ENCODE measurements around the gene EFS. TPM values are rescaled to one million over a fixed set of nuclear protein-coding genes. Genes with fewer than 3 reads are reported as not detected.

Gene EFS
- total and polyA plus RNA-seq, 3 donors from 2014 or later, result 7.6 to 10.5 (median 10.3) TPM

DNA sequence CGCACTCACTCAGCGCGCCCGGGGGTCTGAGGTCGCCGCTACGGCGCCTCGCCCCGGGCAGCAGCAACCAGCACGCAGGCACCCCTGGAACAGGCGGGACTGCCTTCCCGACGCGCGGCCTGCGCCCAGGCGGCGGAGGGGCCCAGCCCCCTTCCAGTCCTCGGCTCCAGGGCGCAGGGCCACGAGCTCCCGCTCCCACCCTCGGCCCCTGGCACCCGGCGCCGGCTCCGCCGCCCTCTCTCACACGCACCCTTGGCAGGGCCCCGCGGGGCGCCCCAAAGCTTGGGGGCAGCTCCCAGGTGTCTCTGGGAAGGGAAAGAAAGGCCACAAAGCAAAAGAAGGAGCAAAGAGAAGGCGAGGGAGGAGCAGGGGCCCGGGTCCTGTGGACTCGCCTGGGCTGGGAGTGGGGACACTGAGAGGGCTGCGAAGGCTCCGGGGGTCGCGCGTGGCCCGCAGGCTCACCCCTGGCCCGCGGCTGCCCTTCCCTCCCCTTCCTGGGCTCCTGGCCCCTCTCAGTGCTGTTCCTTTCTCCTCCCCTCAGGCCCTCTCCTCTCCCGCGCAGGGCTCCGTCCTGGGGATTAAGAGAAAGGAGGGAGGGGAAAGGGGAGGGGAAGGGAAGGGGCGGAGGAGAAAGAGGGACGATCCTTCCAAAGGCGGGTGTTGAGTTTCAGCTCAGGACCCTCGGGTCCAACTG, 907 bp upstream of the EFS start:
- Histone ChIP-seq H3K9me3 (no peaks in the 10 kb centered on the region), H3K27me3 (no peaks in the 10 kb centered on the region), H3K4me1 (peaks cover 9% of the 10 kb centered on the region), H3K4me3 (peak overlapping the region; percentile 60 to 70), H3K36me3 (ENCODE audit: low read depth, missing control alignments) (no peaks in the 10 kb centered on the region), H3K27ac (peak overlapping the region; percentile 94 to 95)
- peak; percentile 67 for DNase-seq
- WGBS, 2 donors, result 2 to 4% methylated on average over 15 to 45 of the region's 51 CpGs
- intact Hi-C loops (cut with DNase I; ENCODE audit: low total_unique reads), result no loop called here
- no peak for TF ChIP-seq POLR2A (IDR thresholded peaks at IDR 0.05)

DNA sequence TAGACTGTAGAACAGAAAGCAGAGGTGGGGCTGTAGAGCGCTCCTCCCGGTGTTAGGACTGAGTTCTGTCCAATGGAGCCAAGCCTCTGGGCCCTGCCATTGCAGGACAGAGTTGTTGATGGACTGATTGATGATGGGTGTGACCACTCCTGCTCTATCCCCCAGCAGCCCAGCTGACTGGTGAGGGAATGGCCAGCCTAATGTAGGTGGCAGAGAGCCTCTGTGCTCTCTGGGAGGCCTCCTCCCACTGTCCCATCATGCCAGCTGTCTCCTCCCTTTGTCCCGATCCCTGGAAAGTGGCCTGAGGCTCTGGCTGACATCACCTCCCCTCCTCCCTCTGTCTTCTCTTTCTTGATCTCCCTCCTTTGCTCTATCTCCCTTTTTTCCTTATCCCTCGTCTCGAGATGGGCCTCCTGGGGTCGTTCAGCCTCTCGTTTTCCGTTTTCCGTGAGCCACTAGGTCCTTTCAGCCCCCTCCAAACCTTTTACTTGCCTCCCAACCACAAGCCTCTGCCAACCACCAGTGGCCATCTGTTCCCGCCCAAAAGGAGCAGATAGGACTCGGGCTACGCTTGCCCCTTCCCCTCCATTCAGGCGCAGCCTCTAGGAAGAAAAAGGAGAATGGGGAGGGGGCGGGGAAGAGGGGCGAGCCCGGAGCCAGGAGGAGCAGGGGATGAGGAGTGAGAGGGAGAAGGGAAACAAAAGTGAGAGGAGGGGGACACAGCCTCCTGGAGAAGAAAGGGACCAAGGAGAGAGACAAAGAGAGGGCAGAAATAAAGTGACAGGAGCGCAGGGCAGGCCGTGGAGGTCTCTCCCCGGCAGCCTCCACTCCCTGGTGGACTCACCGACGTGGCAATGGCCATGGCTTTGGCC, 572 bp downstream of the EFS start:
- TF ChIP-seq POLR2A (IDR thresholded peaks at IDR 0.05), result no peak
- TF ChIP-seq, protein P1, sequence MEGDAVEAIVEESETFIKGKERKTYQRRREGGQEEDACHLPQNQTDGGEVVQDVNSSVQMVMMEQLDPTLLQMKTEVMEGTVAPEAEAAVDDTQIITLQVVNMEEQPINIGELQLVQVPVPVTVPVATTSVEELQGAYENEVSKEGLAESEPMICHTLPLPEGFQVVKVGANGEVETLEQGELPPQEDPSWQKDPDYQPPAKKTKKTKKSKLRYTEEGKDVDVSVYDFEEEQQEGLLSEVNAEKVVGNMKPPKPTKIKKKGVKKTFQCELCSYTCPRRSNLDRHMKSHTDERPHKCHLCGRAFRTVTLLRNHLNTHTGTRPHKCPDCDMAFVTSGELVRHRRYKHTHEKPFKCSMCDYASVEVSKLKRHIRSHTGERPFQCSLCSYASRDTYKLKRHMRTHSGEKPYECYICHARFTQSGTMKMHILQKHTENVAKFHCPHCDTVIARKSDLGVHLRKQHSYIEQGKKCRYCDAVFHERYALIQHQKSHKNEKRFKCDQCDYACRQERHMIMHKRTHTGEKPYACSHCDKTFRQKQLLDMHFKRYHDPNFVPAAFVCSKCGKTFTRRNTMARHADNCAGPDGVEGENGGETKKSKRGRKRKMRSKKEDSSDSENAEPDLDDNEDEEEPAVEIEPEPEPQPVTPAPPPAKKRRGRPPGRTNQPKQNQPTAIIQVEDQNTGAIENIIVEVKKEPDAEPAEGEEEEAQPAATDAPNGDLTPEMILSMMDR (IDR thresholded peaks at IDR 0.05), result no peak
- Histone ChIP-seq H3K36me3 (ENCODE audit: low read depth, missing control alignments) (no peaks in the 10 kb centered on the region), H3K9me3 (no peaks in the 10 kb centered on the region), H3K27me3 (no peaks in the 10 kb centered on the region), H3K4me1 (peaks cover 9% of the 10 kb centered on the region), H3K4me3 (peak overlapping the region; percentile 60 to 70), H3K27ac (peak overlapping the region; percentile 94 to 95)
- intact Hi-C loops (cut with DNase I; ENCODE audit: low total_unique reads), result no loop called here
- 17 to 19% methylated on average over 21 of the region's 21 CpGs for WGBS, 2 donors
- DNase-seq, result no peak

DNA sequence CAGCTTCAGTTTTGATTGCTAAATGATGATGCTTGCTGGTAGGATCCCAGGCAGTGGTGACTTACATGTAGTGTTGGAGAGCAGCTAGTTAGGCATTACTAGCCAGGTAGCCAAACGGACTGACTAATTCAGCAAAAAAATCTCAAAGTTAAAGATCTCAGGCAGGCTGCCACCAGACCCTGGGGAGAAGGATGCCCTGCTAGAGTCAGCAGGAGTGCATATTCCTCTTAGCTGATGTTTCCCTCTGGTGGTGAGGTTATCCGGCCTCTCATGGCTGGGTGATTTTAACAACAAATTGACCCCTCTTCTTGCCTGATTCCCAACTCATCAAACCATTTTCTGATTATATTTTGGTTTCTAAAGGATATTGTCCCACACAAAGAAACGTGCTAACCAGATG, 2.8 kb downstream of the EFS start:
- no peak overlapping the region for H3K4me3 ChIP-seq
- TF ChIP-seq POLR2A (IDR thresholded peaks at IDR 0.05), result no peak
- TF ChIP-seq, protein P1 (IDR thresholded peaks at IDR 0.05), result no peak
- no peak overlapping the region for H3K27ac ChIP-seq
- no peaks in the 10 kb centered on the region for H3K9me3 ChIP-seq
- H3K27me3 ChIP-seq, result no peaks in the 10 kb centered on the region
- no peak for DNase-seq
- intact Hi-C loops (cut with DNase I; ENCODE audit: low total_unique reads), result no loop called here
- no peaks in the 10 kb centered on the region for H3K36me3 ChIP-seq (ENCODE audit: low read depth, missing control alignments)
- 77 to 84% methylated on average over 3 of the region's 3 CpGs for WGBS, 2 donors
- H3K4me1 ChIP-seq, result peaks cover 9% of the 10 kb centered on the region

DNA sequence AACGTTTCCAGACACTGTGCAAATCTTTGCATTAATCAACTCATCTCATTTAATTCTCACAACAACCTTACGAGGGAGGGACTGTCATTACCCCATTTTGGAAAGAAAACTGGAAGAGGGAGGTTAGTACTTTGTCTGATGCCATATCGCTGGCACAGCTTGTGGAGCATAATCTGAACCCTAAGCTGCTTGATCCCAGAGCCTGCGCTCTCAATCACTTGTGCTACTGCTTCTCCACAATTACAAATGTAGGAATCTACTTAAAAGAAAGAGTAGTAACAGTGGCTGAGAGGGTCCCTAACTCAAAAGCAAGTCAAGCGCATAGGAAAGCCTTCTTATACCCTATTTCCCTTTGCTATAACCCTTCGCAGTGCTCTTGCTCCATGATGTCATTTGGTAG, 3.2 kb downstream of the EFS start:
- H3K27me3 ChIP-seq, result no peaks in the 10 kb centered on the region
- DNase-seq, result no peak
- no peaks in the 10 kb centered on the region for H3K36me3 ChIP-seq (ENCODE audit: low read depth, missing control alignments)
- no peak overlapping the region for H3K4me3 ChIP-seq
- H3K4me1 ChIP-seq, result peaks cover 9% of the 10 kb centered on the region
- intact Hi-C loops (cut with DNase I; ENCODE audit: low total_unique reads), result no loop called here
- no peak overlapping the region for H3K27ac ChIP-seq
- no peaks in the 10 kb centered on the region for H3K9me3 ChIP-seq
- 84 to 91% methylated on average over 6 of the region's 6 CpGs for WGBS, 2 donors
- TF ChIP-seq POLR2A (IDR thresholded peaks at IDR 0.05), result no peak
- TF ChIP-seq, protein P1 (IDR thresholded peaks at IDR 0.05), result no peak

DNA sequence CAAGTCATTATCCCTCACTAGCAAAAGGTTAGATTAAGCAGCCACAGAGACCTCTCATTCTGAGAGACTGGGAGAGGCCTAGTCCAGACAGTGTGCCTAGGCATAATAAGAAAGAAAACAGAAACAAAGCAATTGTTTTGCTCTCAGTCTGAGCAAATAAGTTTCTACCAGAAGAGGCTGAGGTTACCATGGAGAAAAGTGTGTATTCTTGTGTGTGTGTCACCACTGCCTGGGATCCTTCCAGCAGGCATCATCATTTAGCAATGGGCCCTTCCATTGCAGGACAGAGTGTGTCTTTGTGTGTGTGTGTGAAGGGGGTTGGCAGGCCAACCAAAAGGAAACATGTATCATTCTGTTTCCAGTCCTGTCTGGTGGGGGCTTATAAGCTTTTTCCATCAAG, 3.7 kb downstream of the EFS start:
- Histone ChIP-seq H3K36me3 (ENCODE audit: low read depth, missing control alignments) (no peaks in the 10 kb centered on the region), H3K4me3 (no peak overlapping the region), H3K27ac (no peak overlapping the region), H3K27me3 (no peaks in the 10 kb centered on the region), H3K4me1 (peaks cover 9% of the 10 kb centered on the region), H3K9me3 (no peaks in the 10 kb centered on the region)
- TF ChIP-seq, protein P1 (IDR thresholded peaks at IDR 0.05), result no peak
- no peak for TF ChIP-seq POLR2A (IDR thresholded peaks at IDR 0.05)
- no peak for DNase-seq
- intact Hi-C loops (cut with DNase I; ENCODE audit: low total_unique reads), result no loop called here

Measured in testis (tissue), 3 donors.